HG02642 (cell line): ENCODE measurements around the gene ICA1.
"Not testable (repeated sequence)": the region's sequence is repeated elsewhere in the genome, so short reads cannot be mapped to it uniquely, and the experiment has no call there.

ENCODE experiments used
- ATAC-seq: cut with Tn5 transposase; IDR thresholded peaks from one replicate; pipeline ENCODE4 v1.9.1; 2021; ENCODE audit warnings: mild to moderate bottlenecking; ENCODE audit not compliant: unreplicated experiment, poor library complexity

Gene ICA1

DNA sequence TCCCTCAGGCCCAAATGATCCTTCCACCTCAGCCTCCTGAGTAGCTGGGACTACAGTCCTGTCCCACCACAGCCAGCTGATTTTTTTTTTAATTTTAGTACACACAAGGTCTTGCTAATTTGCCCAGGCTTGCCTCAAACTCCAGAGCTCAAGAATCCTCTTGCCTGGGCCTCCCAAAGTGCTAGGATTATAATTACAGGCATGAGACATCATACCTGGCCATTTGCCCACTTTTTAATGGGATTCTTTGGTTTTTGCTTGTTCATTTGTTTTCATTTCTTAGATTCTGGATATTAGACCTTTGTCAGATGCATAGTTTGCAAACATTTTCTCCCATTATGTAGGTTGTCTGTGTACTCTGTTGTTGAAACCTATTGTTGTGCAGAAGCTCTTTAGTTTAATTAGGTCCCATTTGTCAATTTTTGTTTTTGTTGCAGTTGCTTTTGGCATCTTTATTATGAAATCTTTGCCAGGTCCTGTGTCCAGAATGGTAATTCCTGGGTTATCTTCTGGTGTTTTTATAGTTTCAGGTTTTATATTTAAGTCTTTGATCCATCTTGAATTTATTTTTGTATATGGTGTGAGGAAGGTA lies 198.2 kb downstream of the ICA1 start:
- no peak for ATAC-seq

DNA sequence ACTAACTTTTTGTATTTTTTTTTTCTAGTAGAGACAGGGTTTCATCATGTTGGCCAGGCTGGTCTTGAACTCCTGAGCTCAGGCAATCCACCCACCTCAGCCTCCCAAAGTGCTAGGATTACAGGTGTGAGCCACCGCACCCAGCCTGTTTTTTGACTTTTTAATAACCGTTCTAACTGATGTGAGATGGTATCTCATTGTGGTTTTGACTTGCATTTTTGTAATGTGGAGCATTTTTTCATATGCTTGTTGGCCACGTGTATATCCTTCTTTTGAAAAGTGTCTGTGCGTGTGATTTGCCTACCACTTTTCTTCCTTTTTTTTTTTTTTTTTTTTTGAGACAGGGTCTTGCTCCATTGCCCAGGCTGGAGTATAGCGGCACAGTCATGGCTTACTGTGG lies 198.7 kb downstream of the ICA1 start:
- ATAC-seq, result not testable (repeated sequence)
